A549 (cell line): ENCODE results near the gene HTRA3.

Experiments used
- CTCF ChIP-seq: fragments of >200 bp; sonication (Bioruptor Twin); formaldehyde crosslinking; IDR thresholded peaks from 3 replicates; pipeline ENCODE4 v1.5.1; 2016
- KDM1A ChIP-seq: fragments of 200-600 bp; sonication (generic); IDR thresholded peaks from 2 replicates; pipeline ENCODE4 v1.6.1; 2016; ENCODE audit warnings: low read depth, mild to moderate bottlenecking
- POLR2A ChIP-seq: IDR thresholded peaks from 2 replicates; pipeline ENCODE4 v1.6.1; 2012; ENCODE audit warnings: mild to moderate bottlenecking, low read length
- TP53 ChIP-seq: fragments of 250-450 bp; sonication (Bioruptor Pico); IDR thresholded peaks from 2 replicates; pipeline ENCODE4 v1.5.0; 2021; ENCODE audit warnings: mild to moderate bottlenecking, moderate library complexity

- TF ChIP-seq POLR2A (no peak), KDM1A (no peak), CTCF (no peak), TP53 (CRISPR knock-in tag) (no peak)
These were observed 25.2 kb downstream of the HTRA3 start for GRCh38 chr4:8294775-8295174.
